Measurements from ENCODE around the gene WWOX.

WWOX gene

GRCh38 chr16:78100112-78100467 lies 636 bp downstream of the WWOX start:
- no peak for DNase-seq (ENCODE audit: low read depth)
- peak overlapping the region; percentile 88 for H3K4me3 ChIP-seq (ENCODE audit: control insufficient read depth, low read depth, low read length)
- TF ChIP-seq CTCF (IDR thresholded peaks at IDR 0.05; ENCODE audit: control insufficient read depth, insufficient read depth, low read depth, low read length, missing control alignments) = peak; percentile 86

GRCh38 chr16:78102122-78102660 lies 2.7 kb downstream of the WWOX start:
- no peak for DNase-seq (ENCODE audit: low read depth)
- TF ChIP-seq CTCF (IDR thresholded peaks at IDR 0.05; ENCODE audit: control insufficient read depth, insufficient read depth, low read depth, low read length, missing control alignments) = no peak
- no peak overlapping the region for H3K4me3 ChIP-seq (ENCODE audit: control insufficient read depth, low read depth, low read length)

- H3K4me3 ChIP-seq (ENCODE audit: control insufficient read depth, low read depth, low read length) = no peak overlapping the region
- TF ChIP-seq CTCF (IDR thresholded peaks at IDR 0.05; ENCODE audit: control insufficient read depth, insufficient read depth, low read depth, low read length, missing control alignments) = no peak
- DNase-seq (ENCODE audit: low read depth) = no peak
Measured at GRCh38 chr16:78102865-78103264, 3.4 kb downstream of the WWOX start.

- no peak for TF ChIP-seq CTCF (IDR thresholded peaks at IDR 0.05; ENCODE audit: control insufficient read depth, insufficient read depth, low read depth, low read length, missing control alignments)
- no peak for DNase-seq (ENCODE audit: low read depth)
- no peak overlapping the region for H3K4me3 ChIP-seq (ENCODE audit: control insufficient read depth, low read depth, low read length)
Measured at GRCh38 chr16:78105517-78105916, 6.1 kb downstream of the WWOX start.

GRCh38 chr16:78106686-78107085 lies 7.2 kb downstream of the WWOX start:
- no peak for DNase-seq (ENCODE audit: low read depth)
- TF ChIP-seq CTCF (IDR thresholded peaks at IDR 0.05; ENCODE audit: control insufficient read depth, insufficient read depth, low read depth, low read length, missing control alignments) = no peak
- H3K4me3 ChIP-seq (ENCODE audit: control insufficient read depth, low read depth, low read length) = no peak overlapping the region

GRCh38 chr16:78108451-78108850 lies 9.0 kb downstream of the WWOX start:
- no peak overlapping the region for H3K4me3 ChIP-seq (ENCODE audit: control insufficient read depth, low read depth, low read length)
- TF ChIP-seq CTCF (IDR thresholded peaks at IDR 0.05; ENCODE audit: control insufficient read depth, insufficient read depth, low read depth, low read length, missing control alignments) = no peak
- DNase-seq (ENCODE audit: low read depth) = no peak

- TF ChIP-seq CTCF (IDR thresholded peaks at IDR 0.05; ENCODE audit: control insufficient read depth, insufficient read depth, low read depth, low read length, missing control alignments) = no peak
- no peak for DNase-seq (ENCODE audit: low read depth)
- H3K4me3 ChIP-seq (ENCODE audit: control insufficient read depth, low read depth, low read length) = no peak overlapping the region
Measured at GRCh38 chr16:78113258-78113657, 13.8 kb downstream of the WWOX start.
